ENCODE results near the gene PADI4. TPM values are rescaled to one million over a fixed set of nuclear protein-coding genes. Genes with fewer than 3 reads are reported as not detected.

The PADI4 gene
- total RNA-seq, 1 experiment from 2014 or later, result 0.26 TPM

- TF ChIP-seq GABPB1 (CRISPR knock-in tag; IDR thresholded peaks at IDR 0.05), result no peak
- no peak for TF ChIP-seq NFE2L1 (CRISPR knock-in tag; IDR thresholded peaks at IDR 0.05)
- no peak for TF ChIP-seq ZBTB43 (CRISPR knock-in tag; IDR thresholded peaks at IDR 0.05)
- no peak for TF ChIP-seq NFATC4 (CRISPR knock-in tag; IDR thresholded peaks at IDR 0.05)
- no peak for TF ChIP-seq ELF4 (CRISPR knock-in tag; IDR thresholded peaks at IDR 0.05; ENCODE audit: low read depth)
- peak; percentile 88; the same call in 1 of the 2 replicates for TF ChIP-seq PRRX2 (CRISPR knock-in tag; IDR thresholded peaks at IDR 0.05)
- peak; percentile 91; the same call in 1 of the 2 replicates for TF ChIP-seq ERG (CRISPR knock-in tag; IDR thresholded peaks at IDR 0.05)
- no peak for TF ChIP-seq ZNF532 (CRISPR knock-in tag; IDR thresholded peaks at IDR 0.05; ENCODE audit: borderline replicate concordance)
These were observed 96.8 kb downstream of the PADI4 start (continued) for GRCh38 chr1:17404820-17405219.

GRCh38 chr1:17405898-17406759 lies 98.1 kb downstream of the PADI4 start:
- Mint-ChIP-seq H3K4me1 (peaks cover 49% of the 10 kb centered on the region), H3K9me3 (no peaks in the 10 kb centered on the region), H3K27me3 (ENCODE audit: low read depth) (no peaks in the 10 kb centered on the region), H3K27ac (peak overlapping the region; percentile 78; the same call in 1 of the 2 replicates), H3K36me3 (peaks cover 42% of the 10 kb centered on the region), H3K4me3 (no peak overlapping the region)
- ATAC-seq (peak; percentile 82), DNase-seq (ENCODE audit: low spot score) (peak; percentile 89)
- ChIA-PET CTCF (interaction anchor here (0.7 to 2.0 kb wide), 8 partner anchors 9 to 345 kb away, joined by 3 to 6 read pairs (median 4); no protein-coding TSS in a partner anchor), POLR2A (no interaction called here)
- TF ChIP-seq KAT7 (CRISPR knock-in tag; IDR thresholded peaks at IDR 0.05; ENCODE audit: borderline replicate concordance) (no peak), EMX1 (CRISPR knock-in tag; IDR thresholded peaks at IDR 0.05) (0 out of 2 replicates have a peak, but pooled peaks have one; percentile 71), ERG (CRISPR knock-in tag; IDR thresholded peaks at IDR 0.05) (peak; percentile 23; the same call in 1 of the 2 replicates), NFATC4 (CRISPR knock-in tag; IDR thresholded peaks at IDR 0.05) (peak; percentile 71), ZNF416 (CRISPR knock-in tag; IDR thresholded peaks at IDR 0.05) (peak; percentile 90), MYBL2 (CRISPR knock-in tag; IDR thresholded peaks at IDR 0.05) (0 out of 2 replicates have a peak, but pooled peaks have one; percentile 29), ZNF121 (CRISPR knock-in tag; IDR thresholded peaks at IDR 0.05) (no peak), ZNF532 (CRISPR knock-in tag; IDR thresholded peaks at IDR 0.05; ENCODE audit: borderline replicate concordance) (0 out of 2 replicates have a peak, but pooled peaks have one; percentile 52), AR (CRISPR knock-in tag; IDR thresholded peaks at IDR 0.05) (peak; percentile 93), PRRX2 (CRISPR knock-in tag; IDR thresholded peaks at IDR 0.05) (peak; percentile 85), CTCF (IDR thresholded peaks at IDR 0.05) (peak; percentile 75), RORB (CRISPR knock-in tag; IDR thresholded peaks at IDR 0.05) (no peak)
